OCI-LY7 (cell line): Measurements from ENCODE around the gene GRB7. TPM values are rescaled to one million over a fixed set of nuclear protein-coding genes. Genes with fewer than 3 reads are reported as not detected.

Experiments used
- BruUV-seq: library from RNA; stranded (reverse); fragments of 400-500 nt; replicated peaks from 2 replicates; lab custom pipeline; 2021; lab: Mats Ljungman, UMichigan
- CTCF ChIA-PET: fragments of 300-600 bp; sonication (Branson Sonifier 250); formaldehyde crosslinking; loops from one replicate; lab custom pipeline; 2022; ENCODE audit warnings: antibody characterized with exemption; ENCODE audit not compliant: unreplicated experiment; lab: Charles Lee
- POLR2A ChIA-PET: fragments of 300-600 bp; sonication (Branson Sonifier 250); formaldehyde crosslinking; loops from one replicate; lab custom pipeline; 2022; ENCODE audit warnings: antibody characterized with exemption; lab: Charles Lee
- DNase-seq: peaks from one replicate; pipeline ENCODE4 v3.0.0-alpha.2; 2015; ENCODE audit warnings: low spot score
- H2AFZ ChIP-seq: fragments of 200-600 bp; sonication (generic), shearing (Covaris generic); 2 replicates; pipeline ENCODE4 v1.6.1; 2014; ENCODE audit warnings: mild to moderate bottlenecking, antibody characterized with exemption, low read length, moderate library complexity
- H3K27ac ChIP-seq: fragments of 200-600 bp; sonication (generic); 2 replicates; pipeline ENCODE4 v1.5.1; 2014; ENCODE audit warnings: mixed run types, low read depth, mild to moderate bottlenecking, moderate library complexity, low read length, inconsistent platforms; ENCODE audit not compliant: poor library complexity, severe bottlenecking
- H3K36me3 ChIP-seq: fragments of 200-600 bp; sonication (generic); 2 replicates; pipeline ENCODE4 v1.6.1; 2014; ENCODE audit warnings: mild to moderate bottlenecking, antibody characterized with exemption, low read length, moderate library complexity, mixed read lengths; ENCODE audit not compliant: insufficient read depth
- H3K4me1 ChIP-seq: fragments of 200-600 bp; sonication (generic); 2 replicates; pipeline ENCODE4 v1.5.1; 2014; ENCODE audit warnings: mild to moderate bottlenecking, low read length; ENCODE audit not compliant: insufficient read depth, poor library complexity, severe bottlenecking
- H3K4me2 ChIP-seq: fragments of 200-600 bp; sonication (generic); 2 replicates; pipeline ENCODE4 v1.6.1; 2014; ENCODE audit warnings: mild to moderate bottlenecking, low read length
- H3K4me3 ChIP-seq: fragments of 200-600 bp; sonication (generic); 2 replicates; pipeline ENCODE4 v1.5.1; 2014; ENCODE audit warnings: mild to moderate bottlenecking, low read depth, low read length; ENCODE audit not compliant: poor library complexity, severe bottlenecking
- H3K79me2 ChIP-seq: fragments of 200-600 bp; sonication (generic); 2 replicates; pipeline ENCODE4 v1.6.1; 2016; ENCODE audit warnings: low read depth, mild to moderate bottlenecking, low read length, moderate library complexity, mixed read lengths; ENCODE audit not compliant: insufficient read depth
- H3K9me2 ChIP-seq: fragments of 200-600 bp; sonication (generic); 2 replicates; pipeline ENCODE4 v1.6.1; 2016; ENCODE audit warnings: mild to moderate bottlenecking, low read length, mixed read lengths; ENCODE audit not compliant: insufficient read depth
- H3K9me3 ChIP-seq: fragments of 200-600 bp; sonication (generic); 2 replicates; pipeline ENCODE4 v1.6.1; 2014; ENCODE audit warnings: mild to moderate bottlenecking, mixed run types, low read length, mixed read lengths
- H4K20me1 ChIP-seq: fragments of 200-600 bp; sonication (generic); 2 replicates; pipeline ENCODE4 v1.6.1; 2014; ENCODE audit warnings: mild to moderate bottlenecking, antibody characterized with exemption, low read length, moderate library complexity, mixed read lengths; ENCODE audit not compliant: insufficient read depth
- CTCF ChIP-seq: fragments of 200-600 bp; sonication (generic); conservative IDR thresholded peaks from 2 replicates; pipeline ENCODE4 v1.5.1; 2014; ENCODE audit warnings: mild to moderate bottlenecking, antibody characterized with exemption, low read length, moderate library complexity, mixed read lengths
- EZH2phosphoT487 ChIP-seq: fragments of 200-600 bp; sonication (generic); IDR thresholded peaks from 2 replicates; pipeline ENCODE4 v1.6.1; 2018; ENCODE audit warnings: low read depth, borderline replicate concordance, mild to moderate bottlenecking, mixed run types, antibody characterized with exemption, low read length, moderate library complexity, mixed read lengths
- intact Hi-C: fragments of 100-400 bp; cut with micrococcal nuclease; formaldehyde crosslinking; loops from one replicate; pipeline ENCODE4 v1.10.0; 2022; ENCODE audit not compliant: unreplicated experiment
- microRNA-seq: library from miRNA; unstranded; fragments of <30 nt; microRNA quantifications from one replicate; pipeline ENCODE4 v1.2.0, GENCODE V29; 2022; ENCODE audit warnings: borderline replicate concordance
- small RNA-seq: library from RNA; depleted of rRNA; stranded (forward); fragments of <200 nt; gene quantifications from one replicate; pipeline ENCODE3, GENCODE V24; 2014
- total RNA-seq, 2 experiments: library from RNA; depleted of rRNA in 1 of 2; stranded (reverse); fragments of >200 nt in 1 of 2; shearing (Covaris generic) in 1 of 2; gene quantifications; 2 replicates each; pipeline ENCODE4 v1.2.3, GENCODE V29; 2014 to 2022

The GRB7 gene
- total RNA-seq, 2 experiments from 2014 or later = 0.25 TPM; not detected in 1

- DNase-seq = peak; percentile 97
- Histone ChIP-seq H3K4me3 (peak overlapping the region; percentile 54), H3K4me2 (peak overlapping the region; percentile 79), H3K9me2 (no peaks in the 10 kb centered on the region), H3K4me1 (peaks cover 96% of the 10 kb centered on the region), H3K79me2 (peaks cover 64% of the 10 kb centered on the region; the same call in 1 of the 2 replicates), H3K36me3 (peaks cover 38% of the 10 kb centered on the region), H3K9me3 (no peaks in the 10 kb centered on the region), H4K20me1 (no peaks in the 10 kb centered on the region), H2AFZ (no peak overlapping the region), H3K27ac (peak overlapping the region; percentile 99)
- CTCF ChIA-PET = interaction anchor here (1.7 kb wide), 1 partner anchor 14 kb away, joined by 5 read pairs; no protein-coding TSS in a partner anchor
- TF ChIP-seq CTCF (no peak), EZH2phosphoT487 (no peak)
- BruUV-seq = no TSS peak
- POLR2A ChIA-PET = interaction anchor here (0.5 to 6.1 kb wide), 13 partner anchors 9 to 68 kb away, joined by 3 to 70 read pairs (median 4); partner anchors contain the start of gene IKZF3
- intact Hi-C loops = loop anchor here (1.0 kb wide), 3 partner anchors 16 to 70 kb away; partner anchors contain the start of gene IKZF3
These were observed 56.7 kb downstream of the GRB7 start for GRCh38 chr17:39794249-39794970.

Small RNAs within 50 kb of the gene (microRNA-seq; reads per million reads assigned to microRNA genes)
- not detected for gene MIR4728

Small RNAs within 50 kb of the gene (small RNA-seq; reads per million reads assigned to genes)
- not detected for gene MIR4728

Other genes starting within 250 kb of the GRB7 start
- not detected in 2 replicates for gene NEUROD2, start 130.0 kb upstream of the GRB7 start, total RNA-seq (2014; rRNA removed; shearing (Covaris generic))
- not detected in 2 replicates for gene NEUROD2, start 130.0 kb upstream of the GRB7 start, total RNA-seq (2022)
- not detected in 2 replicates for gene PPP1R1B, start 111.0 kb upstream of the GRB7 start, total RNA-seq (2014; rRNA removed; shearing (Covaris generic))
- not detected in 2 replicates for gene PPP1R1B, start 111.0 kb upstream of the GRB7 start, total RNA-seq (2022)
- gene STARD3, start 100.8 kb upstream of the GRB7 start, total RNA-seq (2014; rRNA removed; shearing (Covaris generic)) = 33.7 and 36.5 TPM in 2 replicates
- gene STARD3, start 100.8 kb upstream of the GRB7 start, total RNA-seq (2022) = 54.2 and 62.1 TPM in 2 replicates
- 1.5 and 9.4 TPM in 2 replicates for gene TCAP, start 72.6 kb upstream of the GRB7 start, total RNA-seq (2014; rRNA removed; shearing (Covaris generic))
- gene TCAP, start 72.6 kb upstream of the GRB7 start, total RNA-seq (2022) = 2.7 TPM in 2 replicates
- gene PNMT, start 69.5 kb upstream of the GRB7 start, total RNA-seq (2014; rRNA removed; shearing (Covaris generic)) = not detected in 2 replicates
- gene PNMT, start 69.5 kb upstream of the GRB7 start, total RNA-seq (2022) = not detected in 2 replicates
- gene PGAP3, start 49.9 kb upstream of the GRB7 start, total RNA-seq (2014; rRNA removed; shearing (Covaris generic)) = 4.5 and 8.7 TPM in 2 replicates
- gene PGAP3, start 49.9 kb upstream of the GRB7 start, total RNA-seq (2022) = 9.2 and 12.4 TPM in 2 replicates
- 5.8 and 6.5 TPM in 2 replicates for gene ERBB2, start 37.9 kb upstream of the GRB7 start, total RNA-seq (2014; rRNA removed; shearing (Covaris generic))
- gene ERBB2, start 37.9 kb upstream of the GRB7 start, total RNA-seq (2022) = 11.4 and 14.6 TPM in 2 replicates
- 77.3 and 89.9 TPM in 2 replicates for gene MIEN1, start 7.4 kb upstream of the GRB7 start, total RNA-seq (2014; rRNA removed; shearing (Covaris generic))
- gene MIEN1, start 7.4 kb upstream of the GRB7 start, total RNA-seq (2022) = 55.4 and 59.4 TPM in 2 replicates
- 44.7 and 54.7 TPM in 2 replicates for gene IKZF3, start 126.4 kb downstream of the GRB7 start, total RNA-seq (2014; rRNA removed; shearing (Covaris generic))
- 125 and 134 TPM in 2 replicates for gene IKZF3, start 126.4 kb downstream of the GRB7 start, total RNA-seq (2022)
- gene ZPBP2, start 130.3 kb downstream of the GRB7 start, total RNA-seq (2014; rRNA removed; shearing (Covaris generic)) = not detected in 2 replicates
- not detected in 2 replicates for gene ZPBP2, start 130.3 kb downstream of the GRB7 start, total RNA-seq (2022)
- 24.1 and 29.4 TPM in 2 replicates for gene GSDMB, start 180.7 kb downstream of the GRB7 start, total RNA-seq (2014; rRNA removed; shearing (Covaris generic))
- gene GSDMB, start 180.7 kb downstream of the GRB7 start, total RNA-seq (2022) = 39.2 and 44.6 TPM in 2 replicates
- gene ORMDL3, start 189.7 kb downstream of the GRB7 start, total RNA-seq (2014; rRNA removed; shearing (Covaris generic)) = 62.2 and 62.6 TPM in 2 replicates
- gene ORMDL3, start 189.7 kb downstream of the GRB7 start, total RNA-seq (2022) = 61.3 and 65.9 TPM in 2 replicates
- gene LRRC3C, start 189.8 kb downstream of the GRB7 start, total RNA-seq (2014; rRNA removed; shearing (Covaris generic)) = not detected in 2 replicates
- gene LRRC3C, start 189.8 kb downstream of the GRB7 start, total RNA-seq (2022) = not detected in 2 replicates
- gene GSDMA, start 225.1 kb downstream of the GRB7 start, total RNA-seq (2014; rRNA removed; shearing (Covaris generic)) = 0.15 and 0.57 TPM in 2 replicates
- 0.15 and 0.17 TPM in 2 replicates for gene GSDMA, start 225.1 kb downstream of the GRB7 start, total RNA-seq (2022)
- gene PSMD3, start 242.9 kb downstream of the GRB7 start, total RNA-seq (2014; rRNA removed; shearing (Covaris generic)) = 149 and 150 TPM in 2 replicates
- 140 and 150 TPM in 2 replicates for gene PSMD3, start 242.9 kb downstream of the GRB7 start, total RNA-seq (2022)